DND-41 (cell line): Measurements from ENCODE around the gene EEF1G.

Source experiments
- ATAC-seq: fragments of 200-7000 bp; cut with Tn5 transposase; 3 replicates; pipeline ENCODE4 v1.9.1; 2021; ENCODE audit warnings: low read depth; ENCODE audit not compliant: insufficient read depth
- DNase-seq: peaks from one replicate; pipeline ENCODE4 v3.0.0-alpha.2; 2020
- H2AFZ ChIP-seq: 2 replicates; pipeline ENCODE4 v1.6.0; 2012; ENCODE audit warnings: low read depth, low read length
- H3K27ac ChIP-seq: 2 replicates; pipeline ENCODE4 v1.5.1; 2012; ENCODE audit warnings: low read length, inconsistent platforms
- H3K27me3 ChIP-seq: fragments of 200-600 bp; sonication (generic); 2 replicates; pipeline ENCODE4 v1.6.0; 2012; ENCODE audit warnings: low read length, mild to moderate bottlenecking, inconsistent platforms; ENCODE audit not compliant: insufficient read depth, poor library complexity
- H3K36me3 ChIP-seq: 2 replicates; pipeline ENCODE4 v1.5.1; 2012; ENCODE audit warnings: low read length, inconsistent platforms; ENCODE audit not compliant: insufficient read depth
- H3K4me1 ChIP-seq: 2 replicates; pipeline ENCODE4 v1.5.1; 2012; ENCODE audit warnings: mild to moderate bottlenecking, low read length; ENCODE audit not compliant: insufficient read depth
- H3K4me2 ChIP-seq: 2 replicates; pipeline ENCODE4 v1.6.0; 2012; ENCODE audit warnings: mild to moderate bottlenecking, moderate library complexity, low read length, inconsistent platforms; ENCODE audit not compliant: insufficient read depth
- H3K4me3 ChIP-seq, 2 experiments: fragments of 200-600 bp in 1 of 2; shearing (Covaris generic) in 1 of 2; 2 replicates each; pipeline ENCODE4 v1.5.1; 2012 to 2016; ENCODE audit warnings: inconsistent platforms in 2 of 2, low read length in 2 of 2, mild to moderate bottlenecking in 2 of 2, low read depth in 1 of 2, moderate library complexity in 1 of 2
- H3K79me2 ChIP-seq: 2 replicates; pipeline ENCODE4 v1.6.0; 2012; ENCODE audit warnings: low read length, inconsistent platforms; ENCODE audit not compliant: insufficient read depth
- H3K9ac ChIP-seq: 2 replicates; pipeline ENCODE4 v1.6.0; 2012; ENCODE audit warnings: low read depth, mild to moderate bottlenecking, inconsistent platforms, low read length, moderate library complexity
- H3K9me3 ChIP-seq: 2 replicates; pipeline ENCODE4 v1.5.1; 2012; ENCODE audit warnings: low read length, moderate library complexity, mild to moderate bottlenecking, inconsistent platforms; ENCODE audit not compliant: insufficient read depth, severe bottlenecking
- H4K20me1 ChIP-seq: 2 replicates; pipeline ENCODE4 v1.6.0; 2012; ENCODE audit warnings: low read length; ENCODE audit not compliant: insufficient read depth
- EZH2 ChIP-seq: IDR thresholded peaks from 3 replicates; pipeline ENCODE4 v1.6.1; 2012; ENCODE audit warnings: borderline replicate concordance, low read depth, mild to moderate bottlenecking, moderate library complexity, low read length, inconsistent platforms; ENCODE audit not compliant: severe bottlenecking
- TF ChIP-seq, protein P1 (sequence below): IDR thresholded peaks from 2 replicates; pipeline ENCODE4 v1.5.1; 2012; ENCODE audit warnings: borderline replicate concordance, low read length, moderate library complexity, mild to moderate bottlenecking; ENCODE audit not compliant: poor library complexity, severe bottlenecking; ENCODE audit errors: extremely low read depth

Gene EEF1G

DNA sequence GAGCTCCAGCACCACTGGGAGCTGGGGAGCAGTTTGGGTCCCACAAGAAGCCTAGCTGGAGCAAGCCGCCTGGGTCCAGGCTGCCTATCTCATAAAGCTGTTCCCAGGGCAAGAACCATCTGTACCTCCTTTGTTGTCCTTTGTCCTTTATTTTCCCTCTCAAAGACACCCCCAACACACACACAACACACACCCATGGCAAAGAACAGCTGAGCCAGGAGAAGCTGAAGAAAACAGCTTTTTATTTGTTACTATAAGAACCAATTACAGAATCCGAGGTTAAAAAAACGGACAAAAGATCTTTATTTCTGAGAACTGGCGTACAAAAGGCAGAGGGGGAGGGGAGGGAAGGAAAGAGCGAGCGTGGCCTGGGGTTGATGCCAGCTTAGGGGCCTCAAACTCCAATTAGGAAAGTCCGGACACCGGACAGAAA is 19.3 kb upstream of the EEF1G start:
- Histone ChIP-seq H3K4me3 (peak overlapping the region in 1 of 2 experiments; percentile 84; a peak in 2 of 4 replicates), H3K27ac (peak overlapping the region; percentile 79), H3K36me3 (peaks cover 62% of the 10 kb centered on the region), H2AFZ (no peak overlapping the region), H4K20me1 (peaks cover 23% of the 10 kb centered on the region), H3K4me1 (peaks cover 64% of the 10 kb centered on the region), H3K9me3 (no peaks in the 10 kb centered on the region), H3K9ac (peak overlapping the region; percentile 66), H3K4me2 (peak overlapping the region; percentile 95), H3K79me2 (peaks cover 47% of the 10 kb centered on the region), H3K27me3 (no peaks in the 10 kb centered on the region)
- no peak for DNase-seq
- no peak for ATAC-seq
- TF ChIP-seq EZH2, result no peak
- TF ChIP-seq, protein P1, sequence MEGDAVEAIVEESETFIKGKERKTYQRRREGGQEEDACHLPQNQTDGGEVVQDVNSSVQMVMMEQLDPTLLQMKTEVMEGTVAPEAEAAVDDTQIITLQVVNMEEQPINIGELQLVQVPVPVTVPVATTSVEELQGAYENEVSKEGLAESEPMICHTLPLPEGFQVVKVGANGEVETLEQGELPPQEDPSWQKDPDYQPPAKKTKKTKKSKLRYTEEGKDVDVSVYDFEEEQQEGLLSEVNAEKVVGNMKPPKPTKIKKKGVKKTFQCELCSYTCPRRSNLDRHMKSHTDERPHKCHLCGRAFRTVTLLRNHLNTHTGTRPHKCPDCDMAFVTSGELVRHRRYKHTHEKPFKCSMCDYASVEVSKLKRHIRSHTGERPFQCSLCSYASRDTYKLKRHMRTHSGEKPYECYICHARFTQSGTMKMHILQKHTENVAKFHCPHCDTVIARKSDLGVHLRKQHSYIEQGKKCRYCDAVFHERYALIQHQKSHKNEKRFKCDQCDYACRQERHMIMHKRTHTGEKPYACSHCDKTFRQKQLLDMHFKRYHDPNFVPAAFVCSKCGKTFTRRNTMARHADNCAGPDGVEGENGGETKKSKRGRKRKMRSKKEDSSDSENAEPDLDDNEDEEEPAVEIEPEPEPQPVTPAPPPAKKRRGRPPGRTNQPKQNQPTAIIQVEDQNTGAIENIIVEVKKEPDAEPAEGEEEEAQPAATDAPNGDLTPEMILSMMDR, result no peak

DNA sequence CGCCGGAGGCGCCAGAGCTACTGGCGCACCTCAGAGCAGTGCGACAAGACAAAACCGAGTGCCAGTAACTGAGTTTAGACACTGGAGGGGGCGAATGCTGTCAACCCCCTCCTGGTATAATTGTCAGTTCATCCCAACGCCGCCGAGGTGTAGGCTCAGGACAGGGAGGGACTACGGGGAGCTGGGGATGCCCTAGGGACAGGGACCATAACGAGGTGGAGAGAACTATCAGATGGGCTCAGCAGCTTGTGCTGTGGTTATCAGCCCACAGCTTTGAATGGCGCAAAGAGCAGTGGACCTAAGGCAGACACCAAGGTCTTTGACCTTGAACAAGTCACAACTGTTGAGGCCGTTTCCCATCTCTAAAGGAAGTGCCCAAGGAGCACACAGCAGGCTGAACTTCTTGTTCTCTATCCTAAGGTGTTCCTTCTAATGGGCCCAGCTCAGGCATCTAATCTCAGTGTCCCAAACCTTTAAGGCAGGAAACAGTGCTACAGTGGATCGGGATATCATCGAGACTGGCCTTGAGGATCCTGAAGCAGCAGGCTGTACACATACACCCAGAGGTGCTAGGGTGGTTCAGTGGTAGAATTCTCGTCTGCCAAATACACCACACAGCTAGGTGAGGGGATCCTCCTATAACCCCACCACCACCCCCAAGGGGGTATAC is 18.6 kb upstream of the EEF1G start:
- DNase-seq, result no peak
- peaks cover 17% of the 10 kb centered on the region for H4K20me1 ChIP-seq
- peaks cover 59% of the 10 kb centered on the region for H3K4me1 ChIP-seq
- peak overlapping the region; percentile 19 to 84; a peak in 3 of 4 replicates for H3K4me3 ChIP-seq
- peak overlapping the region; percentile 66 for H3K9ac ChIP-seq
- no peaks in the 10 kb centered on the region for H3K27me3 ChIP-seq
- ATAC-seq, result no peak
- TF ChIP-seq, protein P1, result peak; percentile 18
- TF ChIP-seq EZH2, result no peak
- peak overlapping the region; percentile 80 for H2AFZ ChIP-seq
- peaks cover 62% of the 10 kb centered on the region for H3K36me3 ChIP-seq
- H3K79me2 ChIP-seq, result peaks cover 39% of the 10 kb centered on the region
- H3K27ac ChIP-seq, result peak overlapping the region; percentile 79
- peak overlapping the region; percentile 95 for H3K4me2 ChIP-seq
- no peaks in the 10 kb centered on the region for H3K9me3 ChIP-seq

DNA sequence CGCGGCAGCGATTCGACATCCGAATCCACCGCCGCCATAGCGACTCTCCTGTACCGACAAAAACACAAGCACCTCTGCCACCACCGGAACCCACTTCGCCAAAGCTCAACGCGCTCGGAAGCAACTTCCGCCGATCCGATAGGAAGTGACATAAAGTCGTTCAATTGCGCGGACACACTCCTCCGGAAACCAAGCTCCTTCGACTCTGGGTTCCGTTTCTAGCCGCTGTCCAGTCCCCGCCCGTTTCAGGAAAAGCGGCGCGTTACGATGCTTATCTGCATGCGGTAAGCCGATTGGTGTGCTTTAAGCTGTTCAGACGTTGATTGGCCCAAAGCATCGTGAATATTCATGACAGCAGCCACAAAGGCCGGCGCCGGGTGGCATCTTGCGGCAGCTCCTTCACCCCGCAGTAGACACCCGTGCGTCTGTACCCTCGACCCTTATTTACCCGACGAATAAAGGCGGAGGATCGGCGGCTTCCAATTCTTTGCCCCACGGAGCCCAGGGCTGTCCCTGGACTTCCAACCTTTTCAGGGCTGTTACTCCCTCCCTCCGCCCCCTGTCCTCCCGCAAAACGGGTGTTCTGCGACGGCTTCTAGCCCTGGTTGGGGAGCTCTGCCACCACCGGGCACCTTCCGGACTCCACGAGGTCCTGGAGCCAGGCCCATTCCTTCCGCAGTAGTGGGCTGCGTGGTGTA is 17.9 kb upstream of the EEF1G start, which contains the start of gene TUT1:
Gene TUT1, minus strand, starts transcription at position 76 of the 698 bp plus-strand sequence. Its CDS starts 38 bp downstream, at position 38.
- H3K79me2 ChIP-seq, result peaks cover 35% of the 10 kb centered on the region
- ATAC-seq (peak; percentile 89), DNase-seq (peak; percentile 98)
- peak within 1 kb of the TSS; percentile 95 for H3K4me2 ChIP-seq
- peak within 1 kb of the TSS; percentile 89 for H3K27ac ChIP-seq
- peaks cover 58% of the 10 kb centered on the region for H3K4me1 ChIP-seq
- no peaks in the 10 kb centered on the region for H3K9me3 ChIP-seq
- peaks cover 16% of the 10 kb centered on the region for H4K20me1 ChIP-seq
- H3K9ac ChIP-seq, result peak within 1 kb of the TSS; percentile 87
- peak within 1 kb of the TSS; percentile 89 for H2AFZ ChIP-seq
- H3K4me3 ChIP-seq, result peak within 1 kb of the TSS; percentile 83 to 84
- peaks cover 60% of the 10 kb centered on the region for H3K36me3 ChIP-seq
- no peak for TF ChIP-seq EZH2
- TF ChIP-seq, protein P1, result no peak
- no peaks in the 10 kb centered on the region for H3K27me3 ChIP-seq
